DMS114 treated with DMSO at 0.1 percent for 48 hours (cell line): ENCODE data around the gene RAB15.

ENCODE experiments used
- DNase-seq: peaks from one replicate; lab custom pipeline; 2025; ENCODE audit not compliant: unreplicated experiment; lab: John Stamatoyannopoulos, UW

Gene RAB15

DNA sequence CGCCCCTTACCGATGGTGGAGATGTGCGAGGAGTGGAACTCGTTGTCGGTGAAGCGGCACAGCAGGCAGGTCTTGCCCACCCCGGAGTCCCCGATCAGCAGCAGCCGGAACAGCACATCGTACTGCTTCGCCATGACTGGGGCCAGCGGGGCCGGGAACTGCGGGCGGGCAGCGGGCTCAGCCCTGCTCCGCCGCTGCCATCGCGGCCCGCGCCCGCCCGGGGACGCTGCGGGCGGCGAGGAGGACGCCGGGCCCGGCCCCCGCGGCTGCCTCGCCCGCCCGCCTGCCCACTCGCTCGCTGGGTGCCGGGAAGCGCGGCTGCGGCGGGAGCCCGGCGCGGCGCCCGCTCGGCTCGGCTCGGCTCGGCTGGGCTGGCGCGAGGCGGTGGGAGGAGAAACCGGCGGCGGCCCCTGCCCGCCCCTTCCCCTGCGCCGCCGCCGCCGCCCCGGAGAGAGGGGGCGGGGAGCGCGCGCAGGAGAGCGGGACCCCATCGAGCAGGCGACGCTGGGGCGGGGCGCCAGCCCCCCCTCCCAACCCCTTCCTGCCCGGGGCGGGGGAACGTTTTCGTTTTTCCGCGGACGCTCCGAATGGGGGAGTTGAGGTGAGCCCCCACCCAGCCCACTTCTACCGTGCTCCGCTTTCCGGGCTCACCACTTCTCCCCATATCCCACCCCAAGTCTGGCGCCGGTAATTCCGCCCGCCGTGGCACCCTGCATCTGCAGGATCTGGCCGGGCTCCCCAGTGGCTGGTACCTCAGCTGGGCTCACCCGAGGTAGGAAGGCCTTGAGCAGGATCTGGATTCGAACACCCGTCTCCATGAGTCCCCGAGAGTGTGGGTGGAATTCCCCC, at the start of gene RAB15:
TSS of gene RAB15 (minus strand) at position 394 of the 849 bp plus-strand sequence. CDS start at position 134, 260 bp downstream.
- no peak for DNase-seq

DNA sequence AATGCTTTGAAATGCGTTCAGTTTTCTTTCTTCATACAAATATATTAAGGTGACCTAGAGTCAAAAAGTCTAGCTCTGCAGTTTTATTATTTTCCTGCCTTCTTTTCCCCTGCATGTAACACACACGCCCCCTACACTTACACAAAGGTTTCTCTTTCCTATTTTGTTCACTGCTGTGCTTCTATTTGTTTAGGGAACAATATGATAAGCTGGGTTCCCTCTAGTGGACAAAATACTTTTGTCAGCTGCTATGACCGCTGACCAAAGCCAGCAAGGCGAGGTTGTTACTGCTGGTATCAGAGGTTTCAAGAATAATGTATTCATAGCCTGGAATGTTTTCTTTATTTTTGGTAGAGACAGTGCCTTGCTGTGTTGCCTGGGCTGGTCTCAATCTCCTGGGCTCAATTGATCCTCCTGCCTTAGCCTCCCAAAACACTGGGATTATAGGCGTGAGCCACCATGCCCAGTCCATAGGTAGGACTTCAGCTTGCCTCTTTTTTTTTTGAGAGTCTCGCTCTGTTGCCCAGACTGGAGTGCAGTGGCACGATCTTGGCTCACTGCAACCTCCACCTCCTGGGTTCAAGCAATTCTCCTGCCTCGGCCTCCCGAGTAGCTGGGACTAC, 47.9 kb upstream of the RAB15 start:
- DNase-seq = peak; percentile 76

DNA sequence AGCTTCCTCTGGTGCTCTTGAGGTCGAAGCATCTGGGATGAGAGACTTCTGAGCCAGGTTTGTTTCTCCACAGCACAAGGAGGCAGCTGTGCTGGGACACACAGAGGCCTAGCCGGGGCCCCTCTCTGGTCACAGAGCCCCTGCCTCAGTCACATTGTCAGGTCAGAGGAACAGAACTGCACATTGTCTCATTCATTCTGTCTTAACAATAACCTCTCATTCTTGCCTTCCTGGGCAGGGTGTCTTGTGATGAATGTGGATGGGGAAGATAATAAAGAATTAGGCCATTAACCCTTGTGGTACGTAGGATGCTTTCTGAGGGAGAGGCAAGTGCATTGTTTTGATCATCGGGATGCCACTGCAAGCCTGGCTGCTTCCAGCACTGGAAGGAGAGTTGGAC, 44.3 kb upstream of the RAB15 start:
- no peak for DNase-seq

DNA sequence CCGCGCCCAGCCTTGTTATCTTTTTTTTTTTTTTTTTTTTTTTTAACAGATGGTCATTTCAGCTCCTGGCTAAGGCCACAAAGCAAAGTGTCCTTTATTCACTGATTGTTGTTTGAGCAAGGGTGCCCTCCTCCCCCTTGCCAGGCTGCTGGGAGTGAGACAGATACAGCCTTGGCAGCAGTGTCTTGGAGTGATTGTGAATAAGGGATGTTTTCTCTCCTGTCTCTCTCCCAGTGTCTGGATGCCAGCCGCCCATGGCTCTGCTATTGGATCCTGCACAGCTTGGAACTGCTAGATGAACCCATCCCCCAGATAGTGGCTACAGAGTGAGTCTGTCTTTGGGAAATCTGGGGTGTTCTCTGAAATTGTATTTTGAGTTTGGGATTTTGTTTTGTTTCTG, 43.3 kb upstream of the RAB15 start:
- no peak for DNase-seq

DNA sequence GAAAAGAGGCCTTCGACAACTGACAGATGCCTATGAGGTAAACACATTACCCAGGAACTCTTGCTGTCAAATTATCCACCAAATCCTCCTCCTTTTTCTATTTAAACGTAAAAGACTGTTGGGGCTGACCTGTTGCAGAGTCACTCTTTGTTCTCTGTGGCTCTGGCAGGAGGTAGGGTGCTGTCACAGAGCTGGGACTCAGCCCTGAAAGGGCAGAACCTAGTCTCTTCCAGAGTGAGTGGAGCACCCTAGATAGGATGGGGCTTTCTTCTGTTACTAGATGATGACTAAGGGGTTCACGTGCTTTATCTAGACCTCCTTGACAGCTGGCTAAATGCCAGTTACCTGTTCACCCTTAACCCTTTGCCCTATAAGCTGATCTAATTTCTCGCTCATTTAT, 40.2 kb upstream of the RAB15 start:
- DNase-seq = no peak

DNA sequence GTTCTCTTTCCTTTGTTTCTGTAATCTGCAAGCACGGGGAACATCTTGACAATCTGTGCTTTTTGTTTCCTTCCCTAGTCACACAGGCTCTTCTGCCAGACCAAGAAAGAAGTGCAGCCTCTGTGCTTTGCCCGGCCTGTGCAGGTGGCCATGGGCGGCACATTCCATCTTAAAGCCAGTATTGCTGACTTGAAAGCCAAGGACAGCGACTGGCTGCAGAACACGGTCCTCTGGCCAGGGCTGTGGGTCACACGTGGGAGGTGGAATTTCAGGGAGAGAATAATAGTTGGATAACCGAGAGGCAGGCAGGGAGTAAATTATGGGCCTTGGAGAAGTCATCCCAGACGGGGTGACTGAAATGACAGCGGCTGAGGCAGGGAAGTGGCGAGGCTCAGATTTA, 39.4 kb upstream of the RAB15 start:
- no peak for DNase-seq

DNA sequence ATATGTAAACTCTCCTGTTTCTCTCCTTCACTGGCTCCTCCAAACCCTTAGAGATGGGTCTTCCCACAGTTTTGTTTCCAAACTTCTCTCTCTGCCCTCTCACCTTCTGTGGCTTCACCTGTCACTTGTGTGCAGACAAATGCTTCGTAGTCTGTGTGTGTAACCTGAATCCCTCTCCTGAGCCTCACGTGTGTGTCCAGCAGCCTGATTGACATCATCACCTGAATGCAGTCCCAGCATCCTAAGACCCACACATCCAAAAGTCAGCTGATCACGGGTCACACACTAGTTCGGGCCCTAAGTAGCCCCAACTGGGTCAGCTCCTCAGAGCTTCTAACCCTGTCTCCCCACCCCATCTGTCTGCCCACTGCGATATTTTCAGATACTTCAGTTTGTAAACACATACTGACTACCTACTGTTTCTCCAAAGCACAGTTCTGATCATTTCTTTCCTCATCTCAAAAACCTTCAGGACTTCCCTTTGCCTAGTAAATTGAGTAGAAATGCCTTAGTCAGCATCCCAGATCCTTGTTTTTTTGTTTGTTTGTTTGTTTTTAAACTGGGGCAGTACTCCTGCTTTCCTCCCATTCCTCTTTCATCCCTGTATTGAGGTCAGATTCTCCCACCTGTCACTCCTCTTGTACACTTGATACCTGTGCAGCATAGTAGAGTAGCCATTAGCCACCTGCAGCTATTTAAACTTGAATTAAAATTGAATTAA, 38.2 kb upstream of the RAB15 start:
- DNase-seq = no peak

DNA sequence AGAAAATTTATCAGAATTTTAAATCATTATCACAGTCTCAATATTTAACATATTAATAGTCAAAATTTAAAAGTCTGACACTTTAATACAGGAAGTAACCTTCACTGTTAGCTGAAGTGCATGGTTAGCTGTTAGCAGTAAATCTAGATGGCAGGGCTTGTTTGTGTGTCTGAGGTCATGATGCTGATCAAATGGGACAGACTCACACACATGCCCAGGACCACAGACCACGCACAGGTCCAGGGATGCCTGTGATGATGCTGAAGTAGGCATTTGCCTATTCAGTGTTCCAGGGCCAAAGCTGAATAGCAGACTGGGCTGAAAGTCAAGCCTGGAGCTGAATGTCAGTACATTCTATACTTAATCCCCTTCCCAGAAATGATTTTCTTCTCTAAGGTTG, 35.1 kb upstream of the RAB15 start:
- no peak for DNase-seq

DNA sequence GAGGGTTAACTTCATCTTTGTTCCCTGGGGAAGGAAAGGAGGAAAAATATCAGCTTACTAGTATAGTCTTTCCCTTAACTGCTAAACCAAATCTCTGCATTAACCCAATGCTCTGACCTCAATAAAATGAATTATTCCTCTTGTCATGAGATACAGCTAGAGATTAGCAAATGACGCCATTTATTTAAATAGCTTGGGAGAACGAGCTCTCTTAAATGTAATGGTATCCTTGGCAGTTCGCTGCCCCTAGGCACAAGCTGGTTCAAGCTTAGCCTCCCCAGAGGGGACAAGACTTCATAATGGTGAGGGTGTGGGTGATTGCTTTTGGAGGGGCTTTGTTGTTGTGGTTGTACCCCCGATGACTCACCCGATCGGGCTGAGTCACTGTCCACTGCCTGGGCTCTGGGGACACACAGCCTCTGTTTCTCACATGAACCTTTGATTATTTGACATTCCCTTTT, 34.2 kb upstream of the RAB15 start:
- DNase-seq = no peak

DNA sequence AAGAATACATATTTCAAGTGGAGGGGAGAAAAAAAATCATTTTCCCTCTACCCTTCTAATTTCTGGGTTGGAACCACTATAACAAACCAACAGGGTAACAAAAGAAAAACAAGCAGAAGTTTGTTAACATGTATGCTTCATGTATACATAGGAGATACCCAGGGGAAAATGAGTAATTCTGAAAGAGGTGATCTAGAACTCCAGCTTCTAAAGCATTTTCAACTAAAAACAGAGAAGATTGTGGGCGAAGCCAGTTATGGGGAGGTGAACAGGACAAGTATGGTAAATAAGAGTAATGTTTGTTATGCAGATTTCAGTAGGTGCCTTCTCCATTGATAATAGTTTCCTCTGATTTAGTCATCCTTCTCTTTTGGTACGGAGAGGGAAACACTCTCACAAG, 31.3 kb upstream of the RAB15 start:
- DNase-seq = no peak

DNA sequence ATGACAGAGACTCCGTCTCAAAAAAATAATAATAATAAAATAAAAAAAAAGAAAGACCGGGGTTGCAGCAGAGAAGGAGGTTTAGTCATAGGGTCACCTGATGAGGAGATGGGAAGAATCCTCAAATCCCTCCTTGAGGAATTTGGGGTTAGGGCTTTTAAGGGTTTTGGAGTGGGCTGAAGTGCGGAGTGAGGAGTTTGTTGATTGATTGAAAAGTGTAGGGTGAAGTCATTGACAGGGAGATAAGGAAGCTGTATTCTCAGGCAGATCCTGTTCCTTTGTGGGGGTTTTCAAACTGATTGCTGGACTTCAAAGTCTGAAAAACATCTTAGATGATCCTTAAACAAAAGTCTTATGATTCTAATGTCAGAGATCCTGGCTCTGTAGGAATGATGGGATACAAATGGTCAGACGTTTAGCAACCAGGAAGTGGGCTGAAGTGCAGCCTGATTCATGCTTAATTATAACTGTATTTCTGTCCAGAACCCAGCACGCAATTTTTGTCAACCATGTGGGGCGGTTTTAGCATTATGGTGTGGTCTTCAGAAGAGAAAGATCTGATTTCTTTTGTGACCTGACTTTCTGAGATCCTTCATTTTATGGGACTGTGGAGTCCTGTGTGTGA, 30.6 kb upstream of the RAB15 start:
- DNase-seq = no peak

DNA sequence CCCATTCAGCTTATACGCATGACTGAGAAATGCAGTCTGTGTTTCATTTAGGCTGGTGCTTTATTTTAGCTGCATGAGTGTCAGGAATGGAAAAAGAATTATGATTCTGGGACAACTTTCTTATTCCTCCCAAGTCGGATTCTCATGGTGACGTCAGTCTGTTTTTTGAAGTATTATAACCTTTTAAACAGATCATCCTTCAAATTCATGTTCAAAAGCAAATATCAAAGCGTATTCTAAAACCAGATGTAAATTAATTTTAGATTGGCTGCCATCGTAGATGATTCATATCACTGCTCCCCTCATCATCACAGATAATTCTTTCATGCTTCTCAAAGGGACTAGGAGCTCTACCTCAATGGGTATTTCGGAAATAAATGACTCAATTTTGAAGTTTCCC, 29.6 kb upstream of the RAB15 start:
- DNase-seq = no peak

DNA sequence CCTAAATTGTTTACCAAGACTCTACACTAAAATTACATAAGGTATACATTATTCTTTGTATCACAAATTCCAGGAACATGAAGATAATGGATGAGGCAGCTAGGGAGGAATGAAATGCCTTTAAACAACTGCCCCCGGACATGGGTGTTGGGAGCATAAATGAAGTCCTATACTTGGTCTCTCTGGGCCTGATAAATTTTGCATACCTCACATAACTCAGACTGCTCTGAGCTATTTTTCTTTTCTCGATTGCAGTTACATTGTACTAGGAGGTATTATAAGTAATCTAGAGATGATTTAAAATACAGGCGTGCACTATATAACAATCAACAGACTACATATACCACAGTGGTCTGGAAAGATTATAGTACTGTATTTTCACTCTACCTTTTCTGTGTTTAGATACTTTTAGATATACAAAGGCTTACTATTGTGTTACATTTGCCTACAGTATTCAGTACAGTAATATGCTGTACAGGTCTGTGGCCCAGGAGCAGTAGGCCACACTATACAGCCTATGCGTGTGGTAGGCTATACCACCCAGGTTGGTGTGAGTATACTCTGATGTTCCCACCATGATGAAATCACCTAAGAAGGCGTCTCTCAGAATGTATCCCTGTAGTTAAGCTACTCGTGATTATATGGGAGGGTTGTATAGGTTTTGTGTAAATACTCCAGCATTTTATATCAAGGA, 28.9 kb upstream of the RAB15 start:
- no peak for DNase-seq

DNA sequence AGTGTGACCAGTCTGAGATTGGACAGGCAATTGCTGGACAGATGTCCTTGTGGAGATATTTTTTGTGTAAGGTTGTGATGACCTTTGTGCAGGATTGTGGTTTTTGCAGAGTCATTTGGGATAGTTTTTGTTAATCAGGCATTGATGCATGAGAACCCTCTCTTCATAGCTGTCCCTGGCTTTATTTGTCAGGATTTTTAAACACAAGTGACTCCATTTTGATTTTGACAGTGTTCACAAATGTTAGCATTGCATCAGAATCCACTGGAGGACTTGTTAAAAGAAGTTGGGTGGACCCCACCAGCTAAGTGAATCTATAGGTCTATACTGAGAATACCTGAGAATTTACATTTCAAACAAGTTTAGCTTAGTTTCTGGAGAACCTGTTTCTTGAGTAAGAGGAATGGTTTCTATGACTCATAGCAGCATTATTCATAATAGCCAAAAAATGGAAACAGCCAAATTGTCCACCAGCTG, 26.4 kb upstream of the RAB15 start:
- DNase-seq = no peak

DNA sequence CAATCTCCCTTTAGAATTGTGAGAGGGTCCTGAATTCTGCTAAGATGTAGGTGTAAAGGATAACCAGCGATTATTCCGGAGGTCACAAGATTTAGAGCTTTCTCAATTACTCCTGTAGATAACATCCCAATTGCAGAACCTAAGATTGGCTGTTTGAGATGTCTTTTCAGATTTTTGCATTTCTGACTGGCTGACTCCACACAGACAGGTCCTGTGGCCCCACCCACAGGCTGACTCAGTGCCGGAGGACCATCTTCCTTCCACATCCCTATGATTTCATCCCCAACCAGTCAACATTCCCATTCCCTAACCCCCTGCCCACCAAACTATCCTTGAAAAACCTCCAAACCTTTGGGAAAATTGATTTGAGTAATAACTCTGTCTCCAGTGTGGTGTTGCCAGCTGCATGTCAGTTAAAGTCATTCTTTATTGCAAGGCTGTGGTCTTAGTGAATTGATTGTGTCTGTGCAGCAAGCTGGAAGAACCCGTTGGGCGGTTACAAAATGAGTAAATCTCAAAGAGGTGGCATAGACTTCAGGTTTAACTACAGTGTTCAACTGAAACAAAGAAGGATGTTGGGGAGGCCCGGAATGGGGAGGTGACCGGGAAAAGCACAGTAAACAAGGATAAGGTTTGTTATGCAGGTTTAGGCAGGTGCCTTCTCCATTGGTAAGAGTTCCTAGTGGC, 25.1 kb upstream of the RAB15 start:
- no peak for DNase-seq

DNA sequence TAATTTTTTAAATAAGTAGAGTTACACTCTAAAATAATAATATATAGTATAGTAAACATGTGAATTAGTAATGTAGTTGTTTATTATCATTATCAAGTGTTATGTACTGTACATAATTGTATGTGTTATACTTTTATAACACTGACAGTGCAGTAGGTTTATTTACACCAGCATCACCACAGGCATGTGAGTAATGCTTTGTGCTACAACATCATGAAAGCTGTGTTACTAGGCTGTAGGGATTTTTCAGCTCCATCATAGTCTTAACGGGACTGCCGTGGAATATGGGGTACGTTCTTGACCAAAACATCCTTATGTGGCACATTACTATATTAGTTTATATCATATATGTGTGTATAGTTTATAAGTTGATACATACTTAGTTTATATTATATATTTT, 23.2 kb upstream of the RAB15 start:
- DNase-seq = no peak

DNA sequence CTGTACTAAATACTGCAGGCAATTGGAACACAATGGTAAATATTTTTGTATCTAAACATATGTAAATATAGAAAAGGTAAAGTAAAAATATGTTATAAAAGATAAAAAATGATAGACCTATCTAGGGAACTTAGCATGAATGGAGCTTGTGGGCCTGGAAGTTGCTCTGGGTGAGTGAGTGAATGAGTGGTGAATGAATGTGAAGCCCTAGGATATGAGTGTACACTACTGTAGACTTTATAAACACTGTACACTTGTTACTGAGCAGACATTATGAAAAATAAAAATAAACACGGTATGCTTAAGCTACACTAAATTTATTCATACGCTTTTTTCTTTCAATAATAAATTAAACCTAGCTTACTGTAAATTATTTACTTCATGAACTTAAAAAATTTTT, 22.4 kb upstream of the RAB15 start:
- DNase-seq = no peak

DNA sequence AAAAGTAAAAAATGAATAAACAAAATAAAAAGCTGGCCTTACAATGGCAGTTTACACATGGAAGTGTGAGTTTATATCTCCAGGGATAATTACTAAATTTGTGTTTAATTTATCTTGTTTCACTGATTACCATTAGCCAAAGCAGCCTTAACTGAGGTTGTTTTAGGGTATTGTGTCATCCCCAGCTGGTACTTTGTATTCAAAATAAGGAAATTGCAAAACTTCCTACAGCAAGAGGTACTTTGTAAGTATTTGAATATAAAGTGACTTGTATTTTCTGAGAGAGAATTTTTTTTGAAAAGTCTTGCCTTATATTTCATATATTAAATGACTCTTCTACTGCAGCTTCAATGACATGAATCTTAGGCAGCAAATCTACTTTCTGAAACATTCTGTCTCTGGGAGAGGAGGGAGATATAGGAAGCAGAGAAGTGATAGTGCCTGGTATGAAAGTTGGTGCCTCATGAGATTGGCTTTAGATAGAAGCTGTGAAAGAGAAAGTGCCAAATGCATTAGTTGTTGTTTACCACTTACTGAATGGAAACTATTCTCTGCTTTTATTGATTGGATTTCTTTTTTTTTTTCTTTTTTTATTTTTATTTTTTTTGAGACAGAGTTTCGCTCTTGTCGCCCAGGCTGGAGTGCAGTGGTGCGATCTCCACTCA, 21.3 kb upstream of the RAB15 start:
- DNase-seq = no peak

DNA sequence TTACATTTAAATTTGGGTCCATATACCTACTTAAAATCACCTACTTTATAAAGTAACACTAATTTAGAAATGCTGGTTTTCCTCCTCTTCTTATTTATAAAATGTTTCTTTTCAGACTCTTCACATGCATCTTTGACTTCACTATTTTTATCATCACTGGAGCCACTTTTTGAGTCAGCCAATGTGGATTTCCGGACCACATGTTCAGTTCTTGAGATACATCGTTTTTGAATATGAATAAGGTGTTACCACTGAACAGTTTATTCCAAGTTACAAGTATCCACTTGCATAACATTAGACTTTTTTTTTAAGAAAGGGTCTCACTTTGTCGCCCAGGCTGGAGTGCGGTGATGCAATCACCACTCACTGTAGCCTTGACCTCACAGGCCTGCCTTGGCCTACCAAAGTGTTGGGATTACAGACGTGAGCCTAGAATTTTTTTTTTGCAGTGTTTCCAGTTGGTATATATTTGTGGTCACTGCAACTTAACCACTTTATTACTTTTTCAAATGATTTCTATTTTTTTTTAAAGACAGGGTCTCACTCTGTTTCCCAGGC, 20.3 kb upstream of the RAB15 start:
- DNase-seq = no peak
